Measurements from ENCODE around the gene CLEC3B.

DNA sequence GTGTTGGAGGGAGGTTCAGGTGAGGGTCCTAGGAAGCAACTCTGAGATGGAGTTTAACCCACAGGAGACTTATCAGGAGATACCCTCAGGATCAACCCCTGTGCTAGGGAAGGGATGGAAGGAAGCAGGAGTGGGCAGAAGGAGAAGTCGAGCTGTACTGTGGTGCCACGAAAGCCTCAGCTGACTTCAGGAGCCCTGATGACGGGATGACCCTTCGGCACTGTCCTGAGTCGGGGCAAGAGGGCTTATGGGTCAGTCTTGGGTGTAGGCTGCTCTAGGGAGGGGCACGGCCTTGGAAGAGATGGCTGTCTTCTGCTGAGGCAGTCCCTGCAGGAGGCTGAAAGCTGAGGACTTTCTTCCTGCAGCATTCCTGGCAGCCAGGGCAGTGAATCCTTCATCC, 7.7 kb downstream of the CLEC3B start:
- TF ChIP-seq EZH2phosphoT487 (IDR thresholded peaks at IDR 0.05; ENCODE audit: borderline replicate concordance): no peak
- TF ChIP-seq CTCF (conservative IDR thresholded peaks at IDR 0.05; ENCODE audit: low read length): no peak

Data from Loucy (cell line).